Stimulated activated CD4-positive, alpha-beta T cell treated with anti-CD3 and anti-CD28 coated beads, TNF-alpha, amount 100 ng/mL, for 48 hours (primary cell): Measurements from ENCODE around the gene CTAG1A.
"Not testable (repeated sequence)": the region's sequence is repeated elsewhere in the genome, so short reads cannot be mapped to it uniquely, and the experiment has no call there.

Source experiments
- DNase-seq, 3 donors: peaks; one replicate each; pipeline ENCODE4 v3.0.0-alpha.2; 2020; ENCODE audit warnings: low read depth in 3 of 3

CTAG1A gene

GRCh38 chrX:154573061-154573460 lies 11.9 kb upstream of the CTAG1A start:
- not testable (repeated sequence) for DNase-seq

- DNase-seq: not testable (repeated sequence)
Measured at GRCh38 chrX:154575076-154575475, 9.9 kb upstream of the CTAG1A start.

GRCh38 chrX:154582994-154583393 lies 1.9 kb upstream of the CTAG1A start:
- not testable (repeated sequence) for DNase-seq

- DNase-seq: not testable (repeated sequence)
Measured at GRCh38 chrX:154590415-154590814, 5.5 kb downstream of the CTAG1A start.

- DNase-seq: no peak
Measured at GRCh38 chrX:154592505-154592904, 7.6 kb downstream of the CTAG1A start.

- no peak for DNase-seq
Measured at GRCh38 chrX:154593201-154593600, 8.3 kb downstream of the CTAG1A start.

GRCh38 chrX:154594491-154594890 lies 9.6 kb downstream of the CTAG1A start:
- DNase-seq: no peak

- DNase-seq: no peak
Measured at GRCh38 chrX:154595559-154596249, 10.8 kb downstream of the CTAG1A start.

GRCh38 chrX:154596290-154596929 lies 11.5 kb downstream of the CTAG1A start:
- peak in 1 of 3 donors; percentile 2 for DNase-seq

GRCh38 chrX:154597221-154597620 lies 12.3 kb downstream of the CTAG1A start:
- DNase-seq: no peak

GRCh38 chrX:154598656-154599055 lies 13.7 kb downstream of the CTAG1A start:
- DNase-seq: no peak

- DNase-seq: no peak
Measured at GRCh38 chrX:154599531-154599930, 14.6 kb downstream of the CTAG1A start.

- DNase-seq: no peak
Measured at GRCh38 chrX:154600759-154601374, 15.9 kb downstream of the CTAG1A start.

- no peak for DNase-seq
Measured at GRCh38 chrX:154602226-154602625, 17.3 kb downstream of the CTAG1A start.

GRCh38 chrX:154602766-154603437 lies 18.0 kb downstream of the CTAG1A start:
- DNase-seq: no peak

- DNase-seq: no peak
Measured at GRCh38 chrX:154603438-154604430, 18.8 kb downstream of the CTAG1A start.

GRCh38 chrX:154605566-154605965 lies 20.6 kb downstream of the CTAG1A start:
- no peak for DNase-seq

- no peak for DNase-seq
Measured at GRCh38 chrX:154607370-154607769, 22.4 kb downstream of the CTAG1A start.

GRCh38 chrX:154607976-154608375 lies 23.0 kb downstream of the CTAG1A start:
- not testable (repeated sequence) for DNase-seq

GRCh38 chrX:154608823-154609222 lies 23.9 kb downstream of the CTAG1A start:
- not testable (repeated sequence) for DNase-seq

GRCh38 chrX:154611146-154611545 lies 26.2 kb downstream of the CTAG1A start:
- not testable (repeated sequence) for DNase-seq
